Right lung (tissue), 5 donors: ENCODE data around the gene ARHGEF2. TPM values are rescaled to one million over a fixed set of nuclear protein-coding genes. Genes with fewer than 3 reads are reported as not detected.
"Not testable (repeated sequence)": the region's sequence is repeated elsewhere in the genome, so short reads cannot be mapped to it uniquely, and the experiment has no call there.

Source experiments
- DNase-seq, 2 donors: peaks; one replicate each; pipeline ENCODE4 v3.0.0-alpha.2; 2013
- polyA plus RNA-seq, 5 donors: library from polyadenylated mRNA; unstranded; fragments of 120-200 nt; gene quantifications; one replicate each; pipeline versions ENCODE4 v1.2.1 to v1.2.3, GENCODE V29; 2013; ENCODE audit warnings: inconsistent platforms in 1 of 5, low replicate concordance in 1 of 5; ENCODE audit not compliant: insufficient read length in 5 of 5, insufficient read depth in 1 of 5

The ARHGEF2 gene
- polyA plus RNA-seq, 5 donors = 179 to 260 (median 212) TPM

- no peak for DNase-seq
Measured at GRCh38 chr1:155944444-155944799, 33.9 kb downstream of the ARHGEF2 start.

- no peak for DNase-seq
Measured at GRCh38 chr1:155942578-155943141, 35.7 kb downstream of the ARHGEF2 start.

- no peak for DNase-seq
Measured at GRCh38 chr1:155941845-155942531, 36.4 kb downstream of the ARHGEF2 start.

GRCh38 chr1:155940993-155941844 is 37.1 kb downstream of the ARHGEF2 start, which contains the start of gene RXFP4:
Gene RXFP4, plus strand, starts transcription at chr1:155941638. Its CDS starts 72 bp downstream, at chr1:155941710.
- no peak for DNase-seq

GRCh38 chr1:155940482-155940992 is 37.8 kb downstream of the ARHGEF2 start:
- DNase-seq = peak; percentile 51 to 55

GRCh38 chr1:155938220-155938627 is 40.1 kb downstream of the ARHGEF2 start:
- peak; percentile 53 to 67 for DNase-seq

- no peak for DNase-seq
Measured at GRCh38 chr1:155934936-155935590, 43.3 kb downstream of the ARHGEF2 start.

- DNase-seq = peak; percentile 95 to 97
Measured at GRCh38 chr1:155934097-155934935, 44.0 kb downstream of the ARHGEF2 start, which contains the start of gene KHDC4. Gene KHDC4, minus strand, starts transcription at chr1:155934413. Its CDS starts 40 bp downstream, at chr1:155934373.

- DNase-seq = no peak
Measured at GRCh38 chr1:155933591-155934096, 44.7 kb downstream of the ARHGEF2 start.

GRCh38 chr1:155932487-155932886 is 45.9 kb downstream of the ARHGEF2 start:
- DNase-seq = no peak

GRCh38 chr1:155932081-155932480 is 46.3 kb downstream of the ARHGEF2 start:
- no peak for DNase-seq

GRCh38 chr1:155931332-155932038 is 46.9 kb downstream of the ARHGEF2 start:
- no peak for DNase-seq

GRCh38 chr1:155930725-155931124 is 47.6 kb downstream of the ARHGEF2 start:
- not testable (repeated sequence) for DNase-seq

GRCh38 chr1:155929057-155929456 is 49.3 kb downstream of the ARHGEF2 start:
- DNase-seq = no peak

- no peak for DNase-seq
Measured at GRCh38 chr1:155925506-155925905, 52.8 kb downstream of the ARHGEF2 start.

- no peak for DNase-seq
Measured at GRCh38 chr1:155920717-155921116, 57.6 kb downstream of the ARHGEF2 start.

- DNase-seq = no peak
Measured at GRCh38 chr1:155919801-155920200, 58.5 kb downstream of the ARHGEF2 start.

- no peak for DNase-seq
Measured at GRCh38 chr1:155918660-155919059, 59.7 kb downstream of the ARHGEF2 start.

GRCh38 chr1:155913969-155914757 is 64.2 kb downstream of the ARHGEF2 start:
- DNase-seq = no peak
